Endodermal cell (in vitro differentiated cells): ENCODE data around the gene TIMM10. TPM values are rescaled to one million over a fixed set of nuclear protein-coding genes. Genes with fewer than 3 reads are reported as not detected.

Source experiments
- DNase-seq: peaks from one replicate; pipeline ENCODE4 v3.0.0-alpha.2; 2017
- H3K27ac ChIP-seq: 2 replicates; pipeline ENCODE4 v1.5.1; 2013; ENCODE audit warnings: mild to moderate bottlenecking, low read depth, low read length, moderate library complexity
- H3K27me3 ChIP-seq: 2 replicates; pipeline ENCODE4 v1.6.1; 2013; ENCODE audit warnings: mild to moderate bottlenecking, low read length, moderate library complexity; ENCODE audit not compliant: insufficient read depth, control insufficient read depth, poor library complexity, severe bottlenecking
- H3K36me3 ChIP-seq: 2 replicates; pipeline ENCODE4 v1.7.0; 2013; ENCODE audit warnings: mild to moderate bottlenecking, low read length, moderate library complexity; ENCODE audit not compliant: control insufficient read depth, insufficient read depth
- H3K4me1 ChIP-seq: one replicate; pipeline ENCODE4 v1.7.0; 2013; ENCODE audit warnings: low read length; ENCODE audit not compliant: control insufficient read depth, insufficient read depth
- H3K4me3 ChIP-seq: 2 replicates; pipeline ENCODE4 v1.5.1; 2013; ENCODE audit warnings: mild to moderate bottlenecking, low read length, moderate library complexity
- H3K9ac ChIP-seq: 2 replicates; pipeline ENCODE4 v1.6.1; 2013; ENCODE audit warnings: mild to moderate bottlenecking, low read length, moderate library complexity; ENCODE audit not compliant: poor library complexity, severe bottlenecking; ENCODE audit errors: extremely low read depth
- H3K9me3 ChIP-seq: 2 replicates; pipeline ENCODE4 v1.6.1; 2013; ENCODE audit warnings: mild to moderate bottlenecking, low read length, moderate library complexity; ENCODE audit not compliant: control insufficient read depth
- H3K27ac Mint-ChIP-seq: 2 replicates; pipeline ENCODE4 v1.8.0; 2020; ENCODE audit warnings: mixed read lengths
- H3K27me3 Mint-ChIP-seq: 2 replicates; pipeline ENCODE4 v1.8.0; 2021; ENCODE audit warnings: mild to moderate bottlenecking, mixed read lengths; ENCODE audit not compliant: insufficient read depth
- H3K36me3 Mint-ChIP-seq: 2 replicates; pipeline ENCODE4 v1.8.0; 2020; ENCODE audit warnings: low read depth, mixed read lengths
- H3K4me1 Mint-ChIP-seq: 2 replicates; pipeline ENCODE4 v1.8.0; 2020; ENCODE audit warnings: mixed read lengths
- H3K4me3 Mint-ChIP-seq: 2 replicates; pipeline ENCODE4 v1.8.0; 2020; ENCODE audit warnings: mild to moderate bottlenecking, moderate library complexity, mixed read lengths
- H3K9me3 Mint-ChIP-seq: 2 replicates; pipeline ENCODE4 v1.8.0; 2020; ENCODE audit warnings: mild to moderate bottlenecking, mixed read lengths
- WGBS, 2 experiments: methylation state at CpG; one replicate each; pipeline versions ENCODE4 v1.1.5 to v1.1.7; 2013; ENCODE audit warnings: missing lambda C conversion rate in 2 of 2, mixed read lengths in 1 of 2; ENCODE audit not compliant: insufficient coverage in 1 of 2, insufficient read length in 1 of 2; 5-methylcytosine and 5-hydroxymethylcytosine counted together
- long read RNA-seq, 4 experiments: library from polyadenylated mRNA in 2 of 4; library from RNA in 1 of 4; library from capped mRNA in 1 of 4; stranded (forward) in 3 of 4; unstranded in 1 of 4; transcript quantifications; one replicate each; pipeline ENCODE4 v2.0.0, GENCODE V29; 2020 to 2021; ENCODE audit warnings: inconsistent platforms in 1 of 4
- polyA plus RNA-seq, 2 experiments: library from polyadenylated mRNA; stranded (reverse); fragments of 50-300 nt; gene quantifications; one replicate each; pipeline ENCODE4 v1.2.3, GENCODE V29; 2013
- total RNA-seq, 2 donors: library from RNA; stranded (reverse); fragmentation: NEBNext Ultra II Directional in 1 of 2; extraction: Animal tissue kit (Norgen Biotek cat#: 25700) in 1 of 2; gene quantifications; 2 replicates in 1 of 2; 3 replicates in 1 of 2; pipeline ENCODE4 v1.2.1, GENCODE V29; 2021
- TF ChIP-seq, protein P1 (sequence below): fragments of 200-600 bp; sonication (generic); conservative IDR thresholded peaks from 2 replicates; pipeline ENCODE4 v1.5.0; 2021; ENCODE audit warnings: antibody characterized with exemption, mild to moderate bottlenecking

Gene TIMM10
- total RNA-seq, result 10 to 100 TPM; 77.4 to 79.8 TPM
- polyA plus RNA-seq (2013, experiment 1 of 2), result 53.9 TPM
- polyA plus RNA-seq (2013, experiment 2 of 2), result 49.5 TPM
- long read RNA-seq, experiment 1, transcript TIMM10-201 (3 exons, 680 nt), result major isoform, 31 of 34 reads
- long read RNA-seq, experiment 1, partial matches to known transcripts, result 2 of 34 reads
- long read RNA-seq, experiment 1, other reads (novel, unspliced or antisense), result 1 of 34 reads
- long read RNA-seq, experiment 2, transcript TIMM10-201 (3 exons, 680 nt), result major isoform, 43 of 47 reads
- long read RNA-seq, experiment 2, partial matches to known transcripts, result 1 of 47 reads
- long read RNA-seq, experiment 2, other reads (novel, unspliced or antisense), result 0 of 47 reads
- long read RNA-seq, experiment 3, transcript TIMM10-201 (3 exons, 680 nt), result major isoform, 21 of 23 reads
- long read RNA-seq, experiment 3, partial matches to known transcripts, result 0 of 23 reads
- long read RNA-seq, experiment 3, other reads (novel, unspliced or antisense), result 0 of 23 reads
- long read RNA-seq, experiment 4, partial matches to known transcripts, result 0 of 2 reads
- long read RNA-seq, experiment 4, other reads (novel, unspliced or antisense), result 0 of 2 reads

- H3K4me3 ChIP-seq, result peak within 1 kb of the TSS; percentile 99
- peaks cover 11% of the 10 kb centered on the region for H3K36me3 ChIP-seq
- DNase-seq, result peak; percentile 98
- H3K27me3 ChIP-seq, result peaks cover 9% of the 10 kb centered on the region
- no peaks in the 10 kb centered on the region for H3K9me3 ChIP-seq
- peak within 1 kb of the TSS; percentile 90 for H3K27ac Mint-ChIP-seq
- no peaks in the 10 kb centered on the region for H3K9me3 Mint-ChIP-seq
- H3K4me1 ChIP-seq, result peaks cover 10% of the 10 kb centered on the region
- H3K27ac ChIP-seq, result no peak within 1 kb of the TSS
- 2% methylated on average over 42 to 49 of the region's 49 CpGs for WGBS, 2 experiments
- peaks cover 20% of the 10 kb centered on the region for H3K27me3 Mint-ChIP-seq
- peaks cover 16% of the 10 kb centered on the region for H3K4me1 Mint-ChIP-seq
- H3K9ac ChIP-seq, result peak within 1 kb of the TSS; percentile 83
- peak within 1 kb of the TSS; percentile 83 for H3K4me3 Mint-ChIP-seq
- H3K36me3 Mint-ChIP-seq, result peaks cover 8% of the 10 kb centered on the region
- TF ChIP-seq, protein P1, sequence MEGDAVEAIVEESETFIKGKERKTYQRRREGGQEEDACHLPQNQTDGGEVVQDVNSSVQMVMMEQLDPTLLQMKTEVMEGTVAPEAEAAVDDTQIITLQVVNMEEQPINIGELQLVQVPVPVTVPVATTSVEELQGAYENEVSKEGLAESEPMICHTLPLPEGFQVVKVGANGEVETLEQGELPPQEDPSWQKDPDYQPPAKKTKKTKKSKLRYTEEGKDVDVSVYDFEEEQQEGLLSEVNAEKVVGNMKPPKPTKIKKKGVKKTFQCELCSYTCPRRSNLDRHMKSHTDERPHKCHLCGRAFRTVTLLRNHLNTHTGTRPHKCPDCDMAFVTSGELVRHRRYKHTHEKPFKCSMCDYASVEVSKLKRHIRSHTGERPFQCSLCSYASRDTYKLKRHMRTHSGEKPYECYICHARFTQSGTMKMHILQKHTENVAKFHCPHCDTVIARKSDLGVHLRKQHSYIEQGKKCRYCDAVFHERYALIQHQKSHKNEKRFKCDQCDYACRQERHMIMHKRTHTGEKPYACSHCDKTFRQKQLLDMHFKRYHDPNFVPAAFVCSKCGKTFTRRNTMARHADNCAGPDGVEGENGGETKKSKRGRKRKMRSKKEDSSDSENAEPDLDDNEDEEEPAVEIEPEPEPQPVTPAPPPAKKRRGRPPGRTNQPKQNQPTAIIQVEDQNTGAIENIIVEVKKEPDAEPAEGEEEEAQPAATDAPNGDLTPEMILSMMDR, result peak; percentile 22
Measured at GRCh38 chr11:57530596-57531507, at the start of gene TIMM10. TIMM10 (minus strand) TSS chr11:57530754; CDS start chr11:57530189, 565 bp downstream.

DNA sequence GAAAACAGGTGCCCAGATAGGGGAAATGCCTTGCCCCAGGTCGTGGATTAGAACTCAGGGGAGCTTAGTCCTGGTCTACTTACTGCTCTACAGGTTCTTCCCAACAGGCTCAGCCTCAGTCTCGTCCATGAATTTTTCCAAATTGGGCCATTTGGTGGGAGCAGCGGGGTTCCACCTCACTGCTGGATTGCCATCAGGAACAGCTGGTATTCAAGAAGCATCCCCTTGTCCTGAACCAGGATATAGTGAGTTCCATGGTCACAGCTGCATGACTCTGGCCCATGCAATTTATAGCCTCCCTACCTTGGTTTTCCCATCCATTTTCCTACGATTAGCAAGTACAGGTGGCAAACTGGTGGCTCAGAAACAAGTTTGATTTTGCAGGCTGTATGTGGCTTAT lies 43.5 kb upstream of the TIMM10 start:
- no peaks in the 10 kb centered on the region for H3K36me3 Mint-ChIP-seq
- no peak overlapping the region for H3K27ac Mint-ChIP-seq
- WGBS, 2 experiments, result 69 to 73% methylated on average over 4 of the region's 4 CpGs

GRCh38 chr11:57571606-57572005 lies 41.1 kb upstream of the TIMM10 start:
- no peaks in the 10 kb centered on the region for H3K36me3 Mint-ChIP-seq
- peaks cover 17% of the 10 kb centered on the region for H3K27me3 Mint-ChIP-seq
- Histone ChIP-seq H3K36me3 (no peaks in the 10 kb centered on the region), H3K27me3 (peaks cover 6% of the 10 kb centered on the region), H3K4me1 (no peaks in the 10 kb centered on the region), H3K9ac (no peak overlapping the region), H3K4me3 (no peak overlapping the region), H3K9me3 (no peaks in the 10 kb centered on the region), H3K27ac (no peak overlapping the region)
- WGBS, 2 experiments, result 83 to 92% methylated on average over 1 of the region's 2 CpGs
- H3K27ac Mint-ChIP-seq, result no peak overlapping the region
- H3K4me1 Mint-ChIP-seq, result peaks cover 13% of the 10 kb centered on the region
- no peak for DNase-seq
- no peak overlapping the region for H3K4me3 Mint-ChIP-seq
- TF ChIP-seq, protein P1, result no peak
- H3K9me3 Mint-ChIP-seq, result no peaks in the 10 kb centered on the region

More for the DNA sequence above, 43.5 kb upstream of the TIMM10 start:
- H3K27me3 ChIP-seq, result no peaks in the 10 kb centered on the region
- H3K27ac ChIP-seq, result no peak overlapping the region
- no peak overlapping the region for H3K9ac ChIP-seq
- TF ChIP-seq, protein P1, result no peak
- Mint-ChIP-seq H3K4me3 (no peak overlapping the region), H3K27me3 (peaks cover 14% of the 10 kb centered on the region), H3K4me1 (peaks cover 12% of the 10 kb centered on the region), H3K9me3 (no peaks in the 10 kb centered on the region)
- no peaks in the 10 kb centered on the region for H3K9me3 ChIP-seq
- H3K4me1 ChIP-seq, result no peaks in the 10 kb centered on the region
- DNase-seq, result peak; percentile 55
- H3K36me3 ChIP-seq, result no peaks in the 10 kb centered on the region
- H3K4me3 ChIP-seq, result no peak overlapping the region
